HG03066 (cell line): ENCODE results near the gene LCN2.

Experiments used
- ATAC-seq: cut with Tn5 transposase; IDR thresholded peaks from one replicate; pipeline ENCODE4 v1.9.1; 2021; ENCODE audit warnings: low read depth; ENCODE audit not compliant: unreplicated experiment

LCN2 gene

GRCh38 chr9:128114326-128115186, 34.7 kb upstream of the LCN2 start:
- no peak for ATAC-seq

DNA sequence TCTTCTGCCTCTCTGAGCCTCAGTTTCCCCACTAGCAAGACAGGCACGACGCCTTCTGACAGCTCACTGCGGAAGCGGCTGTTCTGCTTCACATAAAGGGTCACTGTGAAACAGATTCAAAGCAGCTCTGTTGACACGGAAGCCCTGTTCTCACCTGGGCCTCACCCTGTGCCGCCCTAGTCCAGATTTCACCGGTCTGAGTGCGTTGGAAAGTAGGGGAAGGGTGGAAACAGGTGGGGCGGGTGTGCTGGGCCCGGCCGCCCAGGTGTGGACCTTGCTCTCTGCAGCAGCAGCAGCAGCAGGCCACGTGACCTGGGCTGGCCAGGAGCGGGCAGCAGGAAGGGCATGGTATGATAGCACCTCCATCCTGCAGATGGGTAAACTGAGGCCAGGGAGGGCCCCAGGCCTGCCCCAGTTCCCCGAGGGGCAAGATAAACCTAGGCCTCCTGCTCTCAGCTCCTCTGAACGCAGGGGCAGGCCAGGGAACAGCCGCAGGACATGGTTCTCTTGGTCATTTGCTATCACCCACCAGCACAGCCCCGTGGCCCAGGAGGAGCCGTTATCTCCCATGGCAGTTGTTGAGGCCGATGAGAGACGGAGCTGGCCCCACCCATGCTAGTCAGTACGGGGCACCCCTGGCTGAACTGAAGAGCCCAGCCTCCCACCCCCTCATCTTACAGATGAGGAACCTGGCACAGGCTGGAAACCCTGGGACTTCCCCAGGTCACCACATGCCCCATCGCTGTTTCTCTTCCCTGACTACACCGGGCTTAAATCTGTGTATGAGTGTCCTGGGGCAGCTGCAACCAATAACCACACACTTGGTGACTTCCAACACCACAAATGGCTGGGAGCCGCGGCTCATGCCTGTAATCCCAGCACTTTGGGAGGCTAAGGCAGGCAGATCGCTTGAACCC, 33.8 kb upstream of the LCN2 start:
- no peak for ATAC-seq

- ATAC-seq: no peak
Measured at GRCh38 chr9:128116104-128117083, 32.9 kb upstream of the LCN2 start.

GRCh38 chr9:128117613-128118471, 31.4 kb upstream of the LCN2 start:
- no peak for ATAC-seq

DNA sequence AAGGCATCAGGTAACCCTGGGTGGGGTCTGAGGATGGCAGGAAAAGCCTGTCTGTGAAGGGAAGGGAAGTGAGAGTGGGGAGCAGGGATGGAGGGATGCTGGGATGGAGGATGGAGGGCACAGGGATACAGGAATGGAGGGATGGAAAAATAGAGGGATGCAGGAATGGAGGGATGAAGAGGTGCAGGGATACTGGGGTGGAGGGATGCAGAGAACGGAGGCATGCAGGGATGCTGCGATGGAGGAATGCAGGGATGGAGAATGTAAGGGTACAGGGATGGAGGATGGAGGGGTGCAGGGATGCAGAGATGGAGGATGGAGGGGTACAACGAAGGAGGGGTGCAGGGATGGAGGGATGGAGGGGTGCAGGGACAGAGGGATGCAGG, 30.8 kb upstream of the LCN2 start:
- no peak for ATAC-seq

DNA sequence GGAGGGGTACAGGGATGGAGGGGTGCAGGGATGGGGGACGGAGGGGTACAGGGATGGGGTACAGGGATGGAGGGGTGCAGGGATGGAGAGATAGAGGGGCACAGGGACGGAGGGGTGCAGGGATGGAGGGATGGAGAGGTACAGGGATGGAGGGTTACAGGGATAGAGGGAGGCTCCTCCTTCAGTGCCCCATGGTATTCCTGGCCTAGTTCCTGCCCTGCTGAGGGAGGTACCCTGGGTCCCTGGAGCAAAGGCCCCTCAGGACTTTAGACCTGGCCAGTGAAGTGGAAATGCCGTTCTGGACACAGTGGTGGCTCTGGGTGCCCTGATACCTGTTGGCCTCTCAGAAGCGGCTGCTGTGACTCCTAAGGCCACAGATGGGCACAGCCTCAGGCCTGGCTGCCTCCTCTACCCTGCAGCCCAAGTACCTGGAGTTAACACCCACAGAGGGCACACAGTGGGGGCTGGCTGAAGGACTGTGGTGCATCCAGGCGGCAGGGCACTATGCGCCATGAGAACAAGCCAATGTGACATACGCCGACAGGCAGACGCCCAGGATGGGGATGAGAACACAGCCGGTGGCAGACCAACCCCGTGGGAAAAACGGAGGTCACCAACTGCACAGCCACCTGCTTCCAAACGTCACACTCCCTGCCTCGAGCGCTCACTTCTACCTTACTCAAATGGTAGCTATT, 30.1 kb upstream of the LCN2 start:
- ATAC-seq: no peak

GRCh38 chr9:128120061-128120740, 29.1 kb upstream of the LCN2 start:
- no peak for ATAC-seq

DNA sequence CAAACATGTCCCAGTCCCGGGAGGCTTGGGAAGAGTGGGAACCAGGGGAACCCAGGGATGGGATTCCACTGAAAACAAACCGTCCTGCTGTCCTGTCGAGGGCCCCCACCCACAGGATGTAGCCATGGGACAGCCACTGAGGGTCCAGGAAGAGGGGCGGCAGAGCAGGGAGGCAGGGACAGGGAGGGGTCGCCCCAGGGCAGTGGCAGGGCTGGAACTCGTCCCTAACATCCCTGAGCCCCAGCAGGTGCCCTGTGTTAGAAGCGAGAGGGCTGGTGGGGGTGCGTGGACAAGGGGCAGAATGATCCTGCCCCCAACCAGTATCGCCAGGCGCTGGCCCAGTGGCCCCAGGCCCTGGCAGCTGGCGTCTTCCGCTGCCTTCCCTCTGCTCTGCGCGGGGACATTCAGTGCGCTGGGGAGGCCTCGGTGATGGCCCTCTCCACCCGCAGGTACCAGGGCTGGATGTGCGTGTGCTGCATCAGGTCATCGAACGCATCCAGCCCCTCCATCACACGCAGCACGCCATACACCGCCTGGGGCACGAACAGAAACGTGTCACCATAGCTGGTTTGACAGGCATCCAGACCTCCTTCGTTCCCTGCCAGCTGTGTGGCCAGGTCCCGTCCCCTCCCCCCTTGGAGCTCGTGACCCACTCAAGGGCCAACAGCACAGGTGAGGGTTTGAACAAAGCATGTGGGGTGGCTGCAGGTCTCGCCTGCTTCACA, 28.4 kb upstream of the LCN2 start:
- ATAC-seq: no peak

DNA sequence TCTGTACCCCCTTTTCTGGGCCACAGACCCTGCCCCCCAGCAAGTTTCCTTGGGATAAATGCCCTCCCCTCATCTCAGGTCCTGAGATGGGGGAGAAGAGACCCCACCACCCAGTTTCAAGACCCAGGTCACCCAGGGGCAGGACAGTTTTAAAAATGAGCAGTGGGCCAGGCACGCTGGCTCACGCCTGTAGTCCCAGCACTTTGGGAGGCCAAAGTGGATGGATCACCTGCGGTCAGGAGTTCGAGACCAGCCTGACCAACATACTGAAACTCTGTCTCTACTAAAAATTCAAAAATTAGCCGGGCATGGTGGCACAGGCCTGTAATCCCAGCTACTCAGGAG, 27.8 kb upstream of the LCN2 start:
- ATAC-seq: no peak

DNA sequence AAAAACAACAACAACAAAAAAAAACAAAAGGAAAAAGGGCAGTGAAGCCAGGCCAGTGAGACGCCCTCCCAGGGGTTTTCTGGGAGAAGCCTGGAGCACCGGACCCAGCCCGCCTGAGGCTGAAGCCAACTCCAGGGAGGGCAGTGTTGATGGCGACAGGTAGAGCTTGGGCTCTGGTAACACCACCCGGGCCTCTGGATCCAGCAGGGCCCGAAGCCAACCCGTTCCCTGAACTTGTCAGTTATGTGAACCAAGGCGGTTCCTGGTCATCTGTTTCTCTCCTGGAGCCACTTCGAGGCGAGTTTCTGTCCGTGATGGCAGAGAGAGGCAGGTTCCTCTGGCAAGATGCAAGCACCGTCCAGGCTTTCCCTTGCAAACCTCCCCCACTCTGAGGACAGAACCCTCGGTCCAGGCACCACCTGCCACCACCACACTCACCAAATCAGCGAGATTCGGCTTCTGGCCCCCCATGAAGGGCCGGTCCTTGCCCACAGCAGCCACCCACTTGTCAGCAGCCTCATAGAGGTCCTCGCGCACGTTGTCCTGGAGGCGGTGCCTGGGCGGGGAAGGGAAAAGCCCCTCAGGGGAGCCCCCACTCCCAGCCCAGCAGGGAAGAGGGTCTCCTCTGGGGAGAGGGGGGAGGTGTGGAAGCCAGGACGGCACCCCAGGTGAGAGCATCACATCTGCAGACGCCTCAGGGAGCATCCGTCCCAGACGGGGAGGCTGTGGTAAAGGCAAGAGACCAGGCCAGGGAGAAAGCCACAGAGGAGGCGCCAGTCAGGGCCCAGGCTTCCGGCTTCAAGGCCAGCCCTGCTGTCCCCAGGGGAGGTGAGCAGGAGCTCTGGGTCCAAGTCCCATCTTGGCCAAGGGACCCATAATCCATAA, 27.1 kb upstream of the LCN2 start:
- ATAC-seq: no peak

- no peak for ATAC-seq
Measured at GRCh38 chr9:128122809-128123175, 26.5 kb upstream of the LCN2 start.

GRCh38 chr9:128123451-128124080, 25.7 kb upstream of the LCN2 start:
- no peak for ATAC-seq

DNA sequence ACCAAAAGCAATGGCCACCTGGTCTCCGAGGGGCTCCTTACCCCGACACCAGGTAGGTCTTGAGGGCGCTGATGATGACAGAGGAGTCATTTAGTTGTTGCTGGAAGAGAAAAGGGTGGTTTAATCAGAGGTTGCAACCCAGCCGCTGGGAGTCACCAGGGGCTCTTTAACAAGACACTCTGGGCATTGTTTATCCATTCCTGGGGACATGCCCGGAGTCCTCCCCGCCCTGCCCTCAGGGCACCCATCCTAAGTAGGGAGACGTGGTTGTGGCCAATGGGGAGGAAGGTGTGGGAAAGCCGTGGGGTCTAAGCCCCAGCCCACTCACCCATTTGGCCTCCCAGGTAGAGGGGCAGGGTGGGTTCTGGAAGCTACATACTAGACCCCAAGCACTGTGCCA, 24.8 kb upstream of the LCN2 start:
- ATAC-seq: no peak

- ATAC-seq: no peak
Measured at GRCh38 chr9:128124873-128125579, 24.2 kb upstream of the LCN2 start.

- no peak for ATAC-seq
Measured at GRCh38 chr9:128125580-128126354, 23.5 kb upstream of the LCN2 start.
